ENCODE data around the gene PDXDC1.
"Not testable (repeated sequence)": the region's sequence is repeated elsewhere in the genome, so short reads cannot be mapped to it uniquely, and the experiment has no call there.

Gene PDXDC1

DNA sequence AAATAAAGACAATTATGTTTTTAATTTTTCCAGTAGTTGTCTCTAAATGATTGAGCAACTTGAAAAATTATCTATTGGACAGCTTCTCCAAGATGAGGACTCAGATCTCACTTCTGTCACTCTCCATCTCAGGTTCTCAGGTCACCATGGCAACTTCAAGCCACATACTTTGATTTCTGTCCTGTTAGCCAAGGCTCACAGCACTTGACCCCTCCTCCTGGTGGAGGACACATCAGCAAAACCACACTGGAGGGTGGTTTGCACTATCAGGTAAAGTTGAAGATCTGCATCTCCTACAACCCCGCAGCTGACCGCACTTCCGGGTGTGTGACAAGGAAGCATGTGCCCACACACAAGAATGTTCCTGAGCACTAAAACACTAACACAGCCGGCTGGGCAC, 91.1 kb downstream of the PDXDC1 start:
- H3K9ac ChIP-seq (ENCODE audit: low read depth in 1 of 2, low read length in 2 of 2); H3K9me3 ChIP-seq (ENCODE audit: control insufficient read depth in 2 of 2, low read length in 2 of 2); H3K27me3 ChIP-seq (ENCODE audit: control insufficient read depth in 2 of 2, insufficient read depth in 2 of 2, low read length in 2 of 2); H3K27ac ChIP-seq (ENCODE audit: low read depth in 2 of 2, low read length in 2 of 2); H3K4me1 ChIP-seq (ENCODE audit: control insufficient read depth in 2 of 2, insufficient read depth in 2 of 2, low read length in 2 of 2); H3K4me3 ChIP-seq (ENCODE audit: low read length in 2 of 2): not testable (repeated sequence)
- H3K36me3 ChIP-seq (ENCODE audit: control insufficient read depth in 2 of 2, insufficient read depth in 2 of 2, low read length in 2 of 2), result peaks cover 21 to 35% of the 10 kb centered on the region in 2 donors

- not testable (repeated sequence) for H3K27me3 ChIP-seq (ENCODE audit: control insufficient read depth in 2 of 2, insufficient read depth in 2 of 2, low read length in 2 of 2); H3K9ac ChIP-seq (ENCODE audit: low read depth in 1 of 2, low read length in 2 of 2); H3K4me1 ChIP-seq (ENCODE audit: control insufficient read depth in 2 of 2, insufficient read depth in 2 of 2, low read length in 2 of 2); H3K4me3 ChIP-seq (ENCODE audit: low read length in 2 of 2); H3K27ac ChIP-seq (ENCODE audit: low read depth in 2 of 2, low read length in 2 of 2); H3K9me3 ChIP-seq (ENCODE audit: control insufficient read depth in 2 of 2, low read length in 2 of 2)
- peaks cover 14 to 28% of the 10 kb centered on the region in 2 donors for H3K36me3 ChIP-seq (ENCODE audit: control insufficient read depth in 2 of 2, insufficient read depth in 2 of 2, low read length in 2 of 2)
These were observed 91.9 kb downstream of the PDXDC1 start for GRCh38 chr16:15066690-15067089.

DNA sequence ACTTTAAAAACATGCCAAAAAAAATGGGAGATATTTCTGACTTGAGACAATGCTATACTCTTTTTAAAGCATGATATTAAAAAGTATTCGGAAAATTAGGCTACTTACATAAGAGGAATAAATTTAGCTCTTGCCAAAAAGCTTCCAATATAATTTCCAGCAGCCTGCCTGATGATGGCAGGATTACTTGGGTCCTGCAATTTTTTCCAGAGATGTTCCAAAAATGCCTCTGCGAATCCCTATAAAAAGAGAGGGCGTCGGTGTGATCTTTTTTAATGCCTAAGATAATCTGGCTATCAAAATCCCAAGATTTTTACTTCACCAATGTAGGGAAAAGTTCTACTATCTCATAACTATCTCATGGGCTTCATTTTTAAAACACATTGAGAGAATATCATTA, 96.2 kb downstream of the PDXDC1 start:
- H3K36me3 ChIP-seq (ENCODE audit: control insufficient read depth in 2 of 2, insufficient read depth in 2 of 2, low read length in 2 of 2), result peaks cover 39 to 44% of the 10 kb centered on the region in 2 donors
- not testable (repeated sequence) for H3K9ac ChIP-seq (ENCODE audit: low read depth in 1 of 2, low read length in 2 of 2); H3K9me3 ChIP-seq (ENCODE audit: control insufficient read depth in 2 of 2, low read length in 2 of 2); H3K27ac ChIP-seq (ENCODE audit: low read depth in 2 of 2, low read length in 2 of 2); H3K4me1 ChIP-seq (ENCODE audit: control insufficient read depth in 2 of 2, insufficient read depth in 2 of 2, low read length in 2 of 2); H3K27me3 ChIP-seq (ENCODE audit: control insufficient read depth in 2 of 2, insufficient read depth in 2 of 2, low read length in 2 of 2); H3K4me3 ChIP-seq (ENCODE audit: low read length in 2 of 2)

- not testable (repeated sequence) for H3K9me3 ChIP-seq (ENCODE audit: control insufficient read depth in 2 of 2, low read length in 2 of 2); H3K27me3 ChIP-seq (ENCODE audit: control insufficient read depth in 2 of 2, insufficient read depth in 2 of 2, low read length in 2 of 2); H3K4me3 ChIP-seq (ENCODE audit: low read length in 2 of 2); H3K9ac ChIP-seq (ENCODE audit: low read depth in 1 of 2, low read length in 2 of 2); H3K27ac ChIP-seq (ENCODE audit: low read depth in 2 of 2, low read length in 2 of 2); H3K4me1 ChIP-seq (ENCODE audit: control insufficient read depth in 2 of 2, insufficient read depth in 2 of 2, low read length in 2 of 2)
- peaks cover 40 to 43% of the 10 kb centered on the region in 2 donors for H3K36me3 ChIP-seq (ENCODE audit: control insufficient read depth in 2 of 2, insufficient read depth in 2 of 2, low read length in 2 of 2)
These were observed 97.3 kb downstream of the PDXDC1 start for GRCh38 chr16:15071916-15072769.

- Histone ChIP-seq H3K27ac (ENCODE audit: low read depth in 2 of 2, low read length in 2 of 2) (no peak overlapping the region), H3K27me3 (ENCODE audit: control insufficient read depth in 2 of 2, insufficient read depth in 2 of 2, low read length in 2 of 2) (no peaks in the 10 kb centered on the region), H3K36me3 (ENCODE audit: control insufficient read depth in 2 of 2, insufficient read depth in 2 of 2, low read length in 2 of 2) (peaks cover 40 to 43% of the 10 kb centered on the region in 2 donors), H3K9ac (ENCODE audit: low read depth in 1 of 2, low read length in 2 of 2) (no peak overlapping the region), H3K4me3 (ENCODE audit: low read length in 2 of 2) (no peak overlapping the region), H3K4me1 (ENCODE audit: control insufficient read depth in 2 of 2, insufficient read depth in 2 of 2, low read length in 2 of 2) (no peaks in the 10 kb centered on the region), H3K9me3 (ENCODE audit: control insufficient read depth in 2 of 2, low read length in 2 of 2) (no peaks in the 10 kb centered on the region)
These were observed 98.3 kb downstream of the PDXDC1 start for GRCh38 chr16:15073101-15073500.

DNA sequence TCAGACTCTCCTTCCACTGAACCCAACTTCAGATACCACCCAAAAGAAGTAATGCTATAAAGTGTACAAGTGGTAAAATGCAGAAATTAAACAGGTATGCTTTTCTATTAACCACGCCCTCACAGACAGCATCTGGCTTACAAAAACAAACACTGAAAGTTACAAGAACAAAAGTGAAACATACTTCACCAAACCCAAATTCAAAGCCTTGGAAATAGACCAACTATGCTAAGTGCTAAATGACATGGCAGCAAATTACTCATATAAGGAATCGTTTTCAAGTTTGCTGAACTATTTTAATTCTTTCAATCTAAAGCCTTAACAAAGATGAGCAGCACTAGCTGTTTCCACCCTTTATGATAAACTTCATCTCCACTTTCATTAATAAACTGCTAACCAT, 101.3 kb downstream of the PDXDC1 start:
- H3K9me3 ChIP-seq (ENCODE audit: control insufficient read depth in 2 of 2, low read length in 2 of 2); H3K4me1 ChIP-seq (ENCODE audit: control insufficient read depth in 2 of 2, insufficient read depth in 2 of 2, low read length in 2 of 2); H3K27me3 ChIP-seq (ENCODE audit: control insufficient read depth in 2 of 2, insufficient read depth in 2 of 2, low read length in 2 of 2); H3K27ac ChIP-seq (ENCODE audit: low read depth in 2 of 2, low read length in 2 of 2); H3K9ac ChIP-seq (ENCODE audit: low read depth in 1 of 2, low read length in 2 of 2); H3K4me3 ChIP-seq (ENCODE audit: low read length in 2 of 2): not testable (repeated sequence)
- peaks cover 31 to 37% of the 10 kb centered on the region in 2 donors for H3K36me3 ChIP-seq (ENCODE audit: control insufficient read depth in 2 of 2, insufficient read depth in 2 of 2, low read length in 2 of 2)

DNA sequence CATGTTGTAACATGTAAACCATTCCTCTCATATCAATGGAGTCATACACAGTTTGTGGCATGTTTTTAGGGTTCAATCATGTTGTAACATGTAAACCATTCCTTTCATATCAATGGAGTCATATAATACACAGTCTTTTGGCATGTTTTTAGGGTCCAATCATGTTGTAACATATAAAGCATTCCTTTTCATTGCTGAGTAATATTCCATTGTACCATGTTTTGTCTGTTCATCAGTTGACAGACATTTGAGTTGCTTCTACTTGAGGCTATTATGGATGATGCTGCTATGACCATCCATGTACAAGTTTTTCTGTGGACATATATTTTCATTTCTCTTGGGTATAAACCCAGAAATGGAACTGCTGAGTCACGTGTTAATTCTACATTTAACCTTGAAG, 106.1 kb downstream of the PDXDC1 start:
- not testable (repeated sequence) for H3K9ac ChIP-seq (ENCODE audit: low read depth in 1 of 2, low read length in 2 of 2); H3K4me1 ChIP-seq (ENCODE audit: control insufficient read depth in 2 of 2, insufficient read depth in 2 of 2, low read length in 2 of 2); H3K27ac ChIP-seq (ENCODE audit: low read depth in 2 of 2, low read length in 2 of 2); H3K27me3 ChIP-seq (ENCODE audit: control insufficient read depth in 2 of 2, insufficient read depth in 2 of 2, low read length in 2 of 2); H3K4me3 ChIP-seq (ENCODE audit: low read length in 2 of 2); H3K9me3 ChIP-seq (ENCODE audit: control insufficient read depth in 2 of 2, low read length in 2 of 2)
- H3K36me3 ChIP-seq (ENCODE audit: control insufficient read depth in 2 of 2, insufficient read depth in 2 of 2, low read length in 2 of 2), result peaks cover 5 to 24% of the 10 kb centered on the region in 2 donors

DNA sequence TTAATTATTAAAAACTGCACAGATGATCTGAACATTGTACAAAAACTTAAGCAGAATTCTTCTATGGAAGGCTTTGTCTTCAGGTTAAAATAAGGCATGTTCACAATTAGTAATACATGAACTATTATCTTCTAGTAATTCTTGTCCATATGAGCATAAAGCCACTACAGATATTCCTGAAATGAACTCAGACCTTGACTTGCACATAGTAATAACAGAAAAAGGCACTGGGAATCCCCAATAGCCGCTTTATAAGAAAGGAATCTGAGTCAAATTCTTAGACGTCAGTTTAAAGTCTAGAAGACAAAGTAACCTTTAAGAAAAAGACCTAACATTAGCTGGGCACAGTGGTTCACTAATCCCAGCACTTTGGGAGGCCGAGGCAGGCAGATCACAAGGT, 108.0 kb downstream of the PDXDC1 start:
- not testable (repeated sequence) for H3K4me1 ChIP-seq (ENCODE audit: control insufficient read depth in 2 of 2, insufficient read depth in 2 of 2, low read length in 2 of 2); H3K27ac ChIP-seq (ENCODE audit: low read depth in 2 of 2, low read length in 2 of 2); H3K27me3 ChIP-seq (ENCODE audit: control insufficient read depth in 2 of 2, insufficient read depth in 2 of 2, low read length in 2 of 2); H3K9ac ChIP-seq (ENCODE audit: low read depth in 1 of 2, low read length in 2 of 2); H3K9me3 ChIP-seq (ENCODE audit: control insufficient read depth in 2 of 2, low read length in 2 of 2); H3K4me3 ChIP-seq (ENCODE audit: low read length in 2 of 2)
- H3K36me3 ChIP-seq (ENCODE audit: control insufficient read depth in 2 of 2, insufficient read depth in 2 of 2, low read length in 2 of 2), result peaks cover 3 to 26% of the 10 kb centered on the region in 2 donors

GRCh38 chr16:15090663-15091269, 115.9 kb downstream of the PDXDC1 start:
- peaks cover 0 to 10% of the 10 kb centered on the region in 2 donors for H3K36me3 ChIP-seq (ENCODE audit: control insufficient read depth in 2 of 2, insufficient read depth in 2 of 2, low read length in 2 of 2)
- not testable (repeated sequence) for H3K27ac ChIP-seq (ENCODE audit: low read depth in 2 of 2, low read length in 2 of 2); H3K4me3 ChIP-seq (ENCODE audit: low read length in 2 of 2); H3K4me1 ChIP-seq (ENCODE audit: control insufficient read depth in 2 of 2, insufficient read depth in 2 of 2, low read length in 2 of 2); H3K27me3 ChIP-seq (ENCODE audit: control insufficient read depth in 2 of 2, insufficient read depth in 2 of 2, low read length in 2 of 2); H3K9ac ChIP-seq (ENCODE audit: low read depth in 1 of 2, low read length in 2 of 2); H3K9me3 ChIP-seq (ENCODE audit: control insufficient read depth in 2 of 2, low read length in 2 of 2)

- H3K36me3 ChIP-seq (ENCODE audit: control insufficient read depth in 2 of 2, insufficient read depth in 2 of 2, low read length in 2 of 2); H3K27me3 ChIP-seq (ENCODE audit: control insufficient read depth in 2 of 2, insufficient read depth in 2 of 2, low read length in 2 of 2); H3K4me1 ChIP-seq (ENCODE audit: control insufficient read depth in 2 of 2, insufficient read depth in 2 of 2, low read length in 2 of 2); H3K9me3 ChIP-seq (ENCODE audit: control insufficient read depth in 2 of 2, low read length in 2 of 2): not testable (repeated sequence)
- H3K4me3 ChIP-seq (ENCODE audit: low read length in 2 of 2), result peak overlapping the region; percentile 74 to 95
- peak overlapping the region; percentile 69 to 87 for H3K9ac ChIP-seq (ENCODE audit: low read depth in 1 of 2, low read length in 2 of 2)
- H3K27ac ChIP-seq (ENCODE audit: low read depth in 2 of 2, low read length in 2 of 2), result peak overlapping the region; percentile 72 to 81
These were observed 118.7 kb downstream of the PDXDC1 start for GRCh38 chr16:15093571-15093954.
